ENCODE measurements around the gene HS6ST1. TPM values are rescaled to one million over a fixed set of nuclear protein-coding genes. Genes with fewer than 3 reads are reported as not detected.

The HS6ST1 gene
- polyA plus RNA-seq, 1 experiment: 22.4 TPM

- Histone ChIP-seq H3K4me3 (ENCODE audit: low read depth, low read length) (no peak overlapping the region), H3K9me3 (ENCODE audit: control insufficient read depth, insufficient read depth, low read length) (no peaks in the 10 kb centered on the region; the same call in 1 of the 2 replicates), H3K27me3 (ENCODE audit: control insufficient read depth, insufficient read depth, low read length) (no peaks in the 10 kb centered on the region), H3K27ac (ENCODE audit: low read depth, low read length) (no peak overlapping the region)
- POLR2A ChIA-PET: no interaction called here
- DNase-seq (ENCODE audit: low read depth, low spot score): no peak
- TF ChIP-seq, protein P1, sequence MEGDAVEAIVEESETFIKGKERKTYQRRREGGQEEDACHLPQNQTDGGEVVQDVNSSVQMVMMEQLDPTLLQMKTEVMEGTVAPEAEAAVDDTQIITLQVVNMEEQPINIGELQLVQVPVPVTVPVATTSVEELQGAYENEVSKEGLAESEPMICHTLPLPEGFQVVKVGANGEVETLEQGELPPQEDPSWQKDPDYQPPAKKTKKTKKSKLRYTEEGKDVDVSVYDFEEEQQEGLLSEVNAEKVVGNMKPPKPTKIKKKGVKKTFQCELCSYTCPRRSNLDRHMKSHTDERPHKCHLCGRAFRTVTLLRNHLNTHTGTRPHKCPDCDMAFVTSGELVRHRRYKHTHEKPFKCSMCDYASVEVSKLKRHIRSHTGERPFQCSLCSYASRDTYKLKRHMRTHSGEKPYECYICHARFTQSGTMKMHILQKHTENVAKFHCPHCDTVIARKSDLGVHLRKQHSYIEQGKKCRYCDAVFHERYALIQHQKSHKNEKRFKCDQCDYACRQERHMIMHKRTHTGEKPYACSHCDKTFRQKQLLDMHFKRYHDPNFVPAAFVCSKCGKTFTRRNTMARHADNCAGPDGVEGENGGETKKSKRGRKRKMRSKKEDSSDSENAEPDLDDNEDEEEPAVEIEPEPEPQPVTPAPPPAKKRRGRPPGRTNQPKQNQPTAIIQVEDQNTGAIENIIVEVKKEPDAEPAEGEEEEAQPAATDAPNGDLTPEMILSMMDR (IDR thresholded peaks at IDR 0.05; ENCODE audit: low read depth, low read length): no peak
- CTCF ChIA-PET: interaction anchor here (1.2 to 2.1 kb wide), 3 partner anchors 128 to 448 kb away, joined by 4 to 7 read pairs (median 5); no protein-coding TSS in a partner anchor
Measured at GRCh38 chr2:128307595-128307994, 11.1 kb downstream of the HS6ST1 start.

GRCh38 chr2:128306931-128307460 is 11.7 kb downstream of the HS6ST1 start:
- peak overlapping the region; percentile 81 for H3K27ac ChIP-seq (ENCODE audit: low read depth, low read length)
- CTCF ChIA-PET: interaction anchor here (1.0 to 2.1 kb wide), 9 partner anchors 14 to 448 kb away, joined by 3 to 8 read pairs (median 4); no protein-coding TSS in a partner anchor
- TF ChIP-seq, protein P1 (IDR thresholded peaks at IDR 0.05; ENCODE audit: low read depth, low read length): no peak
- no peak overlapping the region for H3K4me3 ChIP-seq (ENCODE audit: low read depth, low read length)
- H3K27me3 ChIP-seq (ENCODE audit: control insufficient read depth, insufficient read depth, low read length): no peaks in the 10 kb centered on the region
- POLR2A ChIA-PET: interaction anchor here (0.5 to 2.5 kb wide), 6 partner anchors 9 to 230 kb away, joined by 4 to 8 read pairs (median 8); no protein-coding TSS in a partner anchor
- H3K9me3 ChIP-seq (ENCODE audit: control insufficient read depth, insufficient read depth, low read length): no peaks in the 10 kb centered on the region; the same call in 1 of the 2 replicates
- DNase-seq (ENCODE audit: low read depth, low spot score): no peak

DNA sequence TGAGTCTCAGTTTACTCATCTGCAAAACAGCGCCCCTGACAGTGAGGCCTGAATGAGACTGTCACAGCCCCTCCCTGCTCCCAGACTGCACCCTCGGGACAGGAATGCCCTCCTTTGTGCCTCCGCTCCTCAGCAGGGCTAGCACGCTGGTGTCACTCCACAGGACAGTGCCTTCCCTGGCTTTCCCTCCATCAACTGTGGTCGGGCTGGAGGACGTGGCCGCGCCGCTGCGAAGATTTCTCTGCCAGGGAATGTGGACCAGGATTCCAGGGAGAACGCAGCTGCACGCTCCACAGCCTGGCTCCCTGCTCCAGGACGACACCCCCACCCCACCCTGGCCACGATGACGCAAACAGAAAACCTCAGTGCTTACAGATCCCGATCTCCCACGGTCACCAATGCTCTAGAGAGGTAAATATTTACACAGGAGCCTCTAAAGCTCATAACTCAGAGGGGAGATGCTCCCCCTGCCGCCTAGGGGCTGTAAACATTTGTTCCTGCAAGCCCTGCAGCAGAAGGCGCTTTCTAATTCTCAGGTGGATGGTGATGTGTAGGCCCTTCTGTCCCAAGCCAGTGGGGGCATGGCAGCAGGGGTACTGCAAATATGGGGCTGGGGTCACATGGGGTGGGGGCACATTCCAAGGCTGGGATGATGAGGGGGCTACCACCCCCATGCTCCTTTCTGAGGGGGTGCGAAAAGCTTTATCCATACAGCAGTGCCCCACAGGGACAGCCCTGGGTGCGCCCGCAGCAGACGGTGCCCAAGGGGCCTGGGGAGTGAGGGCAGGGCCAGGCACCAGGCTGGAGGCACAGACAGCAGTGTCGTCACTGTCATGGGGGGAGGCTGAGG is 12.4 kb downstream of the HS6ST1 start:
- TF ChIP-seq, protein P1 (IDR thresholded peaks at IDR 0.05; ENCODE audit: low read depth, low read length): peak; percentile 64
- peak; percentile 99 for DNase-seq (ENCODE audit: low read depth, low spot score)
- Histone ChIP-seq H3K27ac (ENCODE audit: low read depth, low read length) (peak overlapping the region; percentile 100), H3K9me3 (ENCODE audit: control insufficient read depth, insufficient read depth, low read length) (no peaks in the 10 kb centered on the region; the same call in 1 of the 2 replicates), H3K27me3 (ENCODE audit: control insufficient read depth, insufficient read depth, low read length) (no peaks in the 10 kb centered on the region), H3K4me3 (ENCODE audit: low read depth, low read length) (peak overlapping the region; percentile 34)
- POLR2A ChIA-PET: interaction anchor here (0.5 to 2.5 kb wide), 12 partner anchors 9 to 427 kb away, joined by 3 to 8 read pairs (median 5); no protein-coding TSS in a partner anchor
- CTCF ChIA-PET: interaction anchor here (0.6 to 2.1 kb wide), 12 partner anchors 10 to 792 kb away, joined by 3 to 8 read pairs (median 4); no protein-coding TSS in a partner anchor

DNA sequence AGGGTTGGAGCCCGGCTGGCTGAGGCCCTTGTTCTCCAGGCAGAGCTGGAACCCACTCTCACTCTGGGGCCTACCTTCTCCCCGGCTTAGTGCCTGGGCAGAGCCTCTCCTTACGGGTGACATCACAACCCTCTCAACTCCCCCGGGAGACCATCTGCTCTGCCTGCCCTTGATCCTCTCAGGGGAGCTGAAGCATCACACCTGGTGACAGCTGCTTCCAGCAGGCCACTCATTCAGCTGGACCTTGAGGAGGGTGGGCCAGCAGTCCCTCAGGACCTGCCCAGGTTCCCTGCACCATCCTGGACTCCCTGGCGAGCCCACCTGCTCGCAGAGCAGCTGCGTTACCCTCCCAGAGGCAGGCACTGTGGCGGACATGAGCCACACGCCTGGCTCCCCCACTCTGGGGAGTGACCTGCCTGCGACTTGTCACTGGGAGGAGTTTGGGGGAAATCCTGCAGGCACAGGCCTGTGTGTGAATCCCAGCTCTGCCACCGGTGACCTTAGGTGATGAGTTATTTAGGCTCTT is 13.1 kb downstream of the HS6ST1 start:
- no peak for DNase-seq (ENCODE audit: low read depth, low spot score)
- Histone ChIP-seq H3K27ac (ENCODE audit: low read depth, low read length) (peak overlapping the region; percentile 100), H3K9me3 (ENCODE audit: control insufficient read depth, insufficient read depth, low read length) (no peaks in the 10 kb centered on the region; the same call in 1 of the 2 replicates), H3K4me3 (ENCODE audit: low read depth, low read length) (peak overlapping the region; percentile 34), H3K27me3 (ENCODE audit: control insufficient read depth, insufficient read depth, low read length) (no peaks in the 10 kb centered on the region)
- POLR2A ChIA-PET: interaction anchor here (0.6 to 2.5 kb wide), 9 partner anchors 9 to 427 kb away, joined by 3 to 8 read pairs (median 5); no protein-coding TSS in a partner anchor
- CTCF ChIA-PET: interaction anchor here (0.6 to 2.1 kb wide), 9 partner anchors 10 to 791 kb away, joined by 3 to 8 read pairs (median 4); no protein-coding TSS in a partner anchor
- TF ChIP-seq, protein P1 (IDR thresholded peaks at IDR 0.05; ENCODE audit: low read depth, low read length): no peak
